HEK293 (cell line): ENCODE results near the gene LPA.

Experiments used
- CTCF ChIA-PET: fragments of 350-600 bp; formaldehyde crosslinking; extraction: SDS; loops from one replicate; lab custom pipeline; 2021; ENCODE audit warnings: antibody characterized with exemption; lab: Yijun Ruan, JAX
- POLR2A ChIA-PET: fragments of 300-600 bp; formaldehyde crosslinking; extraction: SDS; loops from one replicate; lab custom pipeline; 2020; ENCODE audit warnings: antibody characterized with exemption, inconsistent platforms; lab: Yijun Ruan, JAX
- H3K27ac ChIP-seq: fragments of 200-500 bp; sonication (Bioruptor generic); 2 replicates; pipeline ENCODE4 v1.5.1; 2014; ENCODE audit warnings: low read depth, low read length, control low read depth, inconsistent platforms; ENCODE audit errors: extremely low read depth
- H3K36me3 ChIP-seq, 2 experiments: fragments of 200-500 bp in 1 of 2; sonication (Bioruptor generic) in 1 of 2; 1 replicate in 1 of 2; 2 replicates in 1 of 2; pipeline ENCODE4 v1.5.1; 2014 to 2017; ENCODE audit warnings: inconsistent platforms in 2 of 2, low read length in 2 of 2; ENCODE audit not compliant: control insufficient read depth in 2 of 2, insufficient read depth in 1 of 2
- H3K4me1 ChIP-seq: fragments of 200-500 bp; sonication (Bioruptor generic); 2 replicates; pipeline ENCODE4 v1.5.1; 2014; ENCODE audit warnings: mild to moderate bottlenecking, low read length, inconsistent platforms; ENCODE audit not compliant: control insufficient read depth, insufficient read depth
- H3K4me3 ChIP-seq: 2 replicates; pipeline ENCODE4 v1.5.1; 2011; ENCODE audit warnings: low read depth, mild to moderate bottlenecking, control low read depth, low read length, moderate library complexity
- H3K9me3 ChIP-seq: fragments of 200-500 bp; sonication (Bioruptor generic); 2 replicates; pipeline ENCODE4 v1.5.1; 2014; ENCODE audit warnings: low read depth, low read length, inconsistent platforms; ENCODE audit not compliant: control insufficient read depth, insufficient read depth
- KLF16 ChIP-seq: fragments of 450-650 bp; formaldehyde crosslinking; IDR thresholded peaks from 2 replicates; pipeline ENCODE4 v1.5.1; 2017; ENCODE audit warnings: missing biosample characterization, missing genetic modification characterization
- MZF1 ChIP-seq: fragments of 450-650 bp; formaldehyde crosslinking; IDR thresholded peaks from 2 replicates; pipeline ENCODE4 v1.5.1; 2017; ENCODE audit warnings: missing biosample characterization, missing genetic modification characterization, borderline replicate concordance
- RBAK ChIP-seq: fragments of 450-650 bp; formaldehyde crosslinking; IDR thresholded peaks from 2 replicates; pipeline ENCODE4 v1.5.1; 2016; ENCODE audit warnings: missing biosample characterization, missing genetic modification characterization
- SP2 ChIP-seq: fragments of 450-650 bp; formaldehyde crosslinking; IDR thresholded peaks from 2 replicates; pipeline ENCODE4 v1.5.1; 2016; ENCODE audit warnings: missing biosample characterization, missing genetic modification characterization
- TRIM28 ChIP-seq: IDR thresholded peaks from 2 replicates; pipeline ENCODE4 v1.6.1; 2011; ENCODE audit warnings: low read length, control low read depth, borderline replicate concordance
- YY1 ChIP-seq: fragments of 450-650 bp; formaldehyde crosslinking; IDR thresholded peaks from 2 replicates; pipeline ENCODE4 v1.5.1; 2018; ENCODE audit warnings: missing biosample characterization, missing genetic modification characterization
- ZBTB44 ChIP-seq: fragments of 450-650 bp; IDR thresholded peaks from 2 replicates; pipeline ENCODE4 v1.5.1; 2018; ENCODE audit warnings: missing biosample characterization, mild to moderate bottlenecking, missing genetic modification characterization
- ZFP69B ChIP-seq: fragments of 450-650 bp; formaldehyde crosslinking; IDR thresholded peaks from 2 replicates; pipeline ENCODE4 v1.5.1; 2016; ENCODE audit warnings: missing biosample characterization, missing genetic modification characterization
- ZNF114 ChIP-seq: fragments of 450-650 bp; formaldehyde crosslinking; IDR thresholded peaks from 2 replicates; pipeline ENCODE4 v1.5.0; 2017; ENCODE audit warnings: missing biosample characterization, missing genetic modification characterization
- ZNF18 ChIP-seq: fragments of 450-650 bp; formaldehyde crosslinking; IDR thresholded peaks from 2 replicates; pipeline ENCODE4 v1.5.1; 2016; ENCODE audit warnings: missing biosample characterization, missing genetic modification characterization
- ZNF221 ChIP-seq: fragments of 450-650 bp; formaldehyde crosslinking; IDR thresholded peaks from 2 replicates; pipeline ENCODE4 v1.5.1; 2017; ENCODE audit warnings: missing biosample characterization, missing genetic modification characterization, borderline replicate concordance
- ZNF274 ChIP-seq, 2 experiments: fragments of 200-500 bp in 1 of 2; fragments of 450-650 bp in 1 of 2; sonication (Bioruptor generic) in 1 of 2; formaldehyde crosslinking in 1 of 2; IDR thresholded peaks; 2 replicates each; pipeline versions ENCODE4 v1.5.1 to v1.6.1; 2014 to 2016; ENCODE audit warnings: borderline replicate concordance in 1 of 2, inconsistent platforms in 1 of 2, low read length in 1 of 2, missing biosample characterization in 1 of 2, missing genetic modification characterization in 1 of 2
- ZNF292 ChIP-seq: fragments of 450-650 bp; formaldehyde crosslinking; IDR thresholded peaks from 2 replicates; pipeline ENCODE4 v1.5.1; 2016; ENCODE audit warnings: low read depth, missing biosample characterization, missing genetic modification characterization, borderline replicate concordance
- ZNF362 ChIP-seq: fragments of 450-650 bp; formaldehyde crosslinking; IDR thresholded peaks from 2 replicates; pipeline ENCODE4 v1.5.1; 2016; ENCODE audit warnings: missing biosample characterization, missing genetic modification characterization
- ZNF426 ChIP-seq: fragments of 450-650 bp; formaldehyde crosslinking; IDR thresholded peaks from 2 replicates; pipeline ENCODE4 v1.5.1; 2017; ENCODE audit warnings: missing biosample characterization, missing genetic modification characterization, mild to moderate bottlenecking, inconsistent platforms, moderate library complexity
- ZNF530 ChIP-seq: fragments of 450-650 bp; formaldehyde crosslinking; IDR thresholded peaks from 2 replicates; pipeline ENCODE4 v1.5.1; 2016; ENCODE audit warnings: low read depth, missing biosample characterization, missing genetic modification characterization
- ZNF544 ChIP-seq: fragments of 450-650 bp; formaldehyde crosslinking; IDR thresholded peaks from 2 replicates; pipeline ENCODE4 v1.5.0; 2017; ENCODE audit warnings: missing biosample characterization, missing genetic modification characterization
- ZNF596 ChIP-seq: fragments of 450-650 bp; IDR thresholded peaks from 2 replicates; pipeline ENCODE4 v1.5.0; 2018; ENCODE audit warnings: missing biosample characterization, mild to moderate bottlenecking, missing genetic modification characterization, moderate library complexity
- ZNF626 ChIP-seq: fragments of 450-650 bp; sonication (Bioruptor Pico); formaldehyde crosslinking; IDR thresholded peaks from 2 replicates; pipeline ENCODE4 v1.5.1; 2018; ENCODE audit warnings: missing biosample characterization, missing genetic modification characterization, inconsistent platforms
- ZNF664 ChIP-seq: fragments of 450-650 bp; formaldehyde crosslinking; IDR thresholded peaks from 2 replicates; pipeline ENCODE4 v1.5.1; 2016; ENCODE audit warnings: missing biosample characterization, missing genetic modification characterization
- ZNF692 ChIP-seq: fragments of 450-650 bp; formaldehyde crosslinking; IDR thresholded peaks from 2 replicates; pipeline ENCODE4 v1.5.1; 2016; ENCODE audit warnings: missing biosample characterization, missing genetic modification characterization
- ZNF704 ChIP-seq: fragments of 450-650 bp; formaldehyde crosslinking; IDR thresholded peaks from 2 replicates; pipeline ENCODE4 v1.5.1; 2016; ENCODE audit warnings: missing biosample characterization, missing genetic modification characterization
- ZNF777 ChIP-seq: fragments of 450-650 bp; formaldehyde crosslinking; IDR thresholded peaks from 2 replicates; pipeline ENCODE4 v1.5.1; 2017; ENCODE audit warnings: missing biosample characterization, missing genetic modification characterization, borderline replicate concordance
- ZSCAN30 ChIP-seq: fragments of 450-650 bp; IDR thresholded peaks from 2 replicates; pipeline ENCODE4 v1.5.1; 2018; ENCODE audit warnings: missing biosample characterization, mild to moderate bottlenecking, missing genetic modification characterization, moderate library complexity
- ZSCAN4 ChIP-seq: fragments of 450-650 bp; formaldehyde crosslinking; IDR thresholded peaks from 2 replicates; pipeline ENCODE4 v1.5.1; 2017; ENCODE audit warnings: missing biosample characterization, missing genetic modification characterization

The LPA gene

GRCh38 chr6:160519133-160519532 lies 144.9 kb downstream of the LPA start (continued):
- TF ChIP-seq ZNF692 (tag by site-specific recombination), result no peak
- TF ChIP-seq ZNF626 (tag by site-specific recombination), result no peak
- no peak for TF ChIP-seq KLF16 (tag by site-specific recombination)
- no peak for TF ChIP-seq ZNF292 (tag by site-specific recombination)

- Histone ChIP-seq H3K9me3 (no peaks in the 10 kb centered on the region), H3K4me3 (no peak overlapping the region), H3K27ac (no peak overlapping the region), H3K4me1 (no peaks in the 10 kb centered on the region), H3K36me3 (no peaks in the 10 kb centered on the region)
- ChIA-PET POLR2A (no interaction called here), CTCF (interaction anchor here (0.6 kb wide), 1 partner anchor 859 kb away, joined by 3 read pairs; no protein-coding TSS in a partner anchor)
- TF ChIP-seq MZF1 (no peak), ZNF596 (tag by site-specific recombination) (no peak), ZSCAN4 (tag by site-specific recombination) (no peak), ZNF274 (IDR thresholded peaks at IDR 0.05; ENCODE audit: low read length) (no peak), ZNF274 (tag by site-specific recombination; IDR thresholded peaks at IDR 0.05; ENCODE audit: borderline replicate concordance) (no peak), ZNF777 (no peak), ZNF114 (tag by site-specific recombination) (no peak), ZSCAN30 (tag by site-specific recombination) (no peak), YY1 (tag by site-specific recombination) (no peak), RBAK (tag by site-specific recombination) (no peak), ZNF704 (tag by site-specific recombination) (no peak), ZNF221 (tag by site-specific recombination) (no peak), ZNF18 (no peak), ZFP69B (tag by site-specific recombination) (no peak)
Observed at GRCh38 chr6:160513836-160514235, 150.2 kb downstream of the LPA start.

GRCh38 chr6:160510976-160511617 lies 153.0 kb downstream of the LPA start:
- Histone ChIP-seq H3K4me1 (no peaks in the 10 kb centered on the region), H3K27ac (no peak overlapping the region), H3K9me3 (no peaks in the 10 kb centered on the region), H3K4me3 (no peak overlapping the region), H3K36me3 (no peaks in the 10 kb centered on the region)
- ChIA-PET CTCF (interaction anchor here (0.6 to 3.5 kb wide), 4 partner anchors 8 to 863 kb away, joined by 3 to 20 read pairs (median 4); no protein-coding TSS in a partner anchor), POLR2A (interaction anchor here (0.7 kb wide), 1 partner anchor 411 kb away, joined by 3 read pairs; no protein-coding TSS in a partner anchor)
- no peak for TF ChIP-seq ZNF664 (tag by site-specific recombination)
- TF ChIP-seq ZNF362 (tag by site-specific recombination), result no peak
- TF ChIP-seq SP2, result no peak
- no peak for TF ChIP-seq ZNF426 (tag by site-specific recombination)
- no peak for TF ChIP-seq ZNF544 (tag by site-specific recombination)
- TF ChIP-seq TRIM28, result no peak
- TF ChIP-seq ZBTB44 (tag by site-specific recombination), result no peak
- no peak for TF ChIP-seq ZNF530 (tag by site-specific recombination)
